LHCN-M2 (cell line): ENCODE results near the gene GPR119. TPM values are rescaled to one million over a fixed set of nuclear protein-coding genes. Genes with fewer than 3 reads are reported as not detected.
A peak's percentile ranks its signal among the peaks of the same experiment; 100 is the strongest.
"Not testable (repeated sequence)": the region's sequence is repeated elsewhere in the genome, so short reads cannot be mapped to it uniquely, and the experiment has no call there.

Experiments
- DNase-seq: peaks from one replicate; pipeline ENCODE4 v3.0.0-alpha.2; 2012; ENCODE audit warnings: low read depth
- polyA plus RNA-seq: library from polyadenylated mRNA; unstranded; fragments of >200 nt; gene quantifications from one replicate; pipeline ENCODE4 v1.2.1, GENCODE V29; 2012; ENCODE audit warnings: missing spikeins
- total RNA-seq: library from RNA; depleted of rRNA; stranded (reverse); fragments of >200 nt; gene quantifications from 2 replicates; pipeline ENCODE4 v1.2.3, GENCODE V29; 2014; rRNA removed

GPR119 gene
- total RNA-seq = not detected in 2 replicates
- polyA plus RNA-seq = not detected

DNA sequence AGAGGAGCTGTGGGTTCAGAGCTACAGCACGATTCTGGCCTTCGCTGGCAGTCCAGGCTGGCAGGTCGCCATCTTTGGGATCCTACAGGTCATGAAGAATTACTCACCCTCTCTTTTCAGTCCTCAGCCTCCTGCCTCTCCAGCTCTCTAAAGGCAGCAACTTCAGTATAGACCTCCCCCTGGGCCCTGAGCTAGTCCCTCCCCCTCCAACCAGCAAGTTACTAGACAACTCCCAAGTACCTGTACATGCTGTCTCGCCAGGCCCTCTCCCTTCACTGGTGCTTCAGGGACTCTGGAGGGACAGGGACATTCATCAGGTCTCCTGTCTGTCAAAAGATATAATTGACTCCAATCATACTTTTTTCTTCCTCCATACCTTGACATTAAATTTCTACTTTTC, at the start of gene GPR119:
Gene GPR119 (minus strand): TSS at position 155 of the 400 bp plus-strand sequence. CDS start 227 bp downstream, outside the sequence.
- no peak for DNase-seq

DNA sequence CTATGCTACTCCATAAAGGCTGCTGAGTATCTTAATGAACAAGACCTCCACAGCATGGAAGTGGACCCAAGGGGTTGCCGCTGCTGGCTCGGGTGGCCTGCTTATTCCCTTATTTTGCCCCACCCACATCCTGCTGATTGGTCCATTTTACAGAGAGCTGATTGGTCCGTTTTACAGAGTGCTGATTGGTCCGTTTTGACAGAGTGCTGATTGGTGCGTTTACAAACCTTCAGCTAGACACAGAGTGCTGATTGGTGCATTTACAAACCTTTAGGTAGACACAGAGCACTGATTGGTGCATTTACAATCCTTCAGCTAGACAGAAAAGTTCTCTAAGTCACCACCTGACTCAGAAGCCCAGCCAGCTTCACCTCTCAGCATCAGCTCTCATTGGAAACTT, 43.8 kb upstream of the GPR119 start:
- DNase-seq = not testable (repeated sequence)

GRCh38 chrX:130426531-130426930, 41.1 kb upstream of the GPR119 start:
- DNase-seq = no peak

- no peak for DNase-seq
Observed at GRCh38 chrX:130419263-130419662, 33.8 kb upstream of the GPR119 start.

DNA sequence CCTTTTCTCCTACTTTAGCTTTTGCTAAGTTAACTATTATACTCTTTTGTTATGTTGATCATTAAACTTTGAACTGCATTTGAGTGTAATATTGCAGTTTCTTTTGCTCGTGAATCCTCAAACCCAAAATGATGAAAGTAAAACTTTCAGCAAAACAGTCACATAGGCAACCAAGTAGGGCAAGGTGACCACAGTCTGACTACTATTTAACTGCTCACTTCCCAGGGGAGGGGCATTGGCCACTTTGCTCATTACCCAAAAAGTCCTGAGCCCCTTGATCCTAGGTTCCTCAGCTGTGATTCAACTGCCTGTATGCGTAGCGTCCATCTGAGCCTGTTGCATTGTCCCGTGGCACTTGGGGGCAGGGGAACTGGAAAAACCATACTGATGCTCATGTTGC, 33.3 kb upstream of the GPR119 start:
- no peak for DNase-seq

DNA sequence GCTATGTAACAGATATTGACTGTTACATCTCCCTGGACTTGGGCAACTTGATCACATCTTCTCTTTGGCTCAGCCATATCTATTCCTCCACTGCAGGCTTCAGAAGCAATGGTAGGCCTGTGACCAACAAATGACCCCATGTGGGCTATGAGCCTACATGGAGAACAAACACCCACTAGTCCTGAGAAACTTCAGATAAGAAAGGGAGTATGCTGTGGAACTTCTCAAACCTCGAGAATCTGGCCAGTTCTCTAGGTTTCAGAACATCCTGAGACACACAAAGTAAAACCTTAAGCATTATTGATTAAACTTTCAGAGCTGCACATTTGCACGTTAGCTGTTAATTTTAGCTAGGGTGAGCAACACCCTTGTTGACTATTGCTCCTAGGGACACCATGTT, 32.6 kb upstream of the GPR119 start:
- no peak for DNase-seq

- no peak for DNase-seq
Observed at GRCh38 chrX:130416785-130417184, 31.3 kb upstream of the GPR119 start.

DNA sequence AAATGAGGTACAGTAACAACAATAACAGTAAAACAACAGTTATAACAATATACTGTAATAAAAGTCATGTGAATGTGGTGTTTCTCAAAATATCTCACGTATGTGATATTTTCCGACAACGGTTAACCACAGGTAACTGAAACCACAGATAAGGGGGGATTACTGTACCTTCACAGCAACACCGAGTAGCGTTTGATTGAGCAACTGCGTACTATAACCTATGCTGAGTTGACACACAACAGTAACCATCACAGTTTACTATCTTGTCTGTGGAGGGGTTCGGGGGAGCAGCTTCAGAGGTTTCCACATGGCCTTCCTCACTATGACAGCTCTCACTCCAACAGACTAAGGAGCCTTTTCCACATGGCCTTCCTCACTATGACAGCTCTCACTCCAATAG, 29.7 kb upstream of the GPR119 start:
- no peak for DNase-seq

DNA sequence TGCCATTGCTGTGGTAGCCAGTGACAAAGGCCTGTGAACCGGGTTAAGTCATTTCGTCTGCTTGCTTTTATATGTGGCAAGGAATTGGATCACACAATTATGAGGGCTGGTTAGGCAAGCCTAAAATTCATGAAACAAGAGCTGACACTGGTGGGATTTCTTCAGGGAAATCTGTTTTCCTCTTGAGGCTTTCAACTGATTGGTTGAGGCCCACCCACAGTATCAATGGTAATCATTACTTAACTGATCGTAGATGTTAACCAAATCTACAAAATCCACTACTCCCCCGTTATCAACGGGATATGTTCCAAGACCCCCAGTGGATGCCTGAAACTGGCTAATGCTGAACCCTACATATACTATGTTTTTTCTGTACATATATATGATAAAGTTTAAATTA, 29.3 kb upstream of the GPR119 start:
- no peak for DNase-seq

GRCh38 chrX:130413415-130413814, 27.9 kb upstream of the GPR119 start:
- no peak for DNase-seq

GRCh38 chrX:130402208-130402684, 16.8 kb upstream of the GPR119 start:
- DNase-seq = no peak

GRCh38 chrX:130401415-130402207, 16.1 kb upstream of the GPR119 start, which contains the start of gene RBMX2:
Gene RBMX2, plus strand, starts transcription at chrX:130401987. Its CDS starts 46 bp downstream, at chrX:130402033.
- peak; percentile 60 for DNase-seq

DNA sequence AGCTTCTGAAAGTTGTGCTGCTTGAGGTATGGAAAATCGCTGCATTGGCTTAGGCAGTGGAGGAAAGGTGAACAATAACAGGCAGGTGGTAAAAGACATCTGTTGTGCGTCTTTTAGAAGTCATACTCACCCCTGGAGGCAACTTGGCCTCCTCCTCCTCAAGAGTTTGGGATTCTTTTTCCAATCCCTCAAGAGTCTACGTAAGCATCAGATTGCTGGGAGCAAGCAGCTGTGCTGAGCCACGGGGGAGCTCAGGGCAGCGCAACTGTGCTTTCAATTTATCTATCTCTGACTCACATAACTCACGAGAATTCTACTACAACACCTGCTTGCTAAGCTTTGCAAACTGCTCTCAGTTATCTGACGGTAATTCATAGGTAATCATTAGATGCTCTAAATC, 9.9 kb upstream of the GPR119 start:
- peak; percentile 27 for DNase-seq

DNA sequence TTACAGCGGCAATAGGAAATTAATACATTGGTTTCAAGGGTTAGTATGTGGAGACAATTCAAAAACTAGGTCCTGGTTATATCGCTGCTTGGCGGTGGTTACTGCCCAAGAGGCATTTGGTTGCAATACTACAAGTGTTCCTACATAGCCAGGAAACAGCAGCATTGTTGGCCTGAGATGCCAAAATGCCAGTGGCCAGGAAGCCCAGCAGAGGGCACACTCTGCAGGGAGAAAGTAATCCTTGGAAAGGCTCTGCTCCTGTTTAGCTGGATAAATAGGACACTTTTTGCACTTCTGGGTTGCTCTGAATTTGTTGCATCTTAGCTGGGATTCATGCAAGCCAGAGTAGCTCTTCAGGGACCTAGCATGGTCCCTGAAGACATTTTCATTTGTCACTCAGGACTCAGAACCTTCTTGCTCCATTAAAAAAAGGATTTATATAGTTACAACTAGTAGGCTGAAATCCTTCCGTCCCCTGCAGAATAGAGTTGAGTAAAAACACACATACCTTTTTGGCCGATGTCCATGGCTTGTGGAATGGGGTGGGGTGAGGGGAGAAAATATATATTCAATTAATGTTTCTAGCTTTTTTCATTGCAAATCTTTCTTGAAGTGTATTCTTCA, 8.1 kb upstream of the GPR119 start:
- DNase-seq = peak; percentile 38

- DNase-seq = no peak
Observed at GRCh38 chrX:130386408-130386808, 934 bp upstream of the GPR119 start.

DNA sequence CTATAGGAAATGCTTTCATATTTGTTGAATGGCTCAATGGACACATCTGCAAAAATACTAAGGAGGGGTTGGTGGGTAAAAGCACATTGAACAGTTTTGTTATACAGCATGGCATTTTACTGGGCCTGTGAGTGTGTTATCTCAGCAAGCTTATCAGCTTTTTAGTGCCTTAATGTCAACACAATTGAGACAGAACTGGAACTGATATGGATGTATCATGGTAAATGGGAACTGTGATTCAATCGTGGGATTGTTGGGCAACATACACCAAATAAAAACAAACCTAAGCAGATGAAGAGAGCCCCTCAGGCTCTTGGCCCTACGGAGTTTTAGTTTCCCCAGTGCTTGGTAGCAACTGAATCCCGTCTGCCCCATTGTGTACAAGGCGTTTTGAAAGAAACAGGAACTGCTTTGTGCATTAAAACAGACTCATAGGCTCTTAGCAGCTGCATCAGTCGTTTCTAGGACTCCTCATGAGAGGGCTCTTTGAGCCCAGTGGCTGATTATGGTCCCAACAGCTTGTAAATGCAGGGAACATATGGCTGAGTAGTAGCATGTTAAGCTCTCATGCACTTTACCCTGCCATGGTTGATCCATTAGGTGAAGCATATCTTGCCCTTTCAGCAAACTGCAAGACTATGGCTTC, 7.3 kb downstream of the GPR119 start:
- DNase-seq = no peak

DNA sequence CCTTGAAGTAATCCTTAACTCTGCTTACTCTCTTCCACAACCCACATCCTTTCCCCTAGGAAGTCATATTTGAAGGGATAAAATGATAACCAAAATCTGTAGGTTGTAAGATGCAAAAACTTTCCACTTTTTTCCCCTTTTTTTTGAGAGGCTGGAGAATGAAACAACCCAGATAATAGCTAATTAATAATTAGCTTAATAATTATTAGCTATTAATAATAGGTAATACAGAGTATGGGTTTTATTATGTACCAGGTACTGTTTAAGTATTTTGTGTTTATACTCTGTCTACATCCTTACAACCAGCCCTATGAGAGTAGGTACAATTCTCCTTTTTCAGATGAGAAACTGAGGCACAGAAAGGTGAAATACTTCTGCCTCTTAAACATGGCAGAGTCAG, 9.4 kb downstream of the GPR119 start:
- no peak for DNase-seq

GRCh38 chrX:130352050-130352449, 33.4 kb downstream of the GPR119 start:
- not testable (repeated sequence) for DNase-seq

GRCh38 chrX:130351567-130351966, 33.9 kb downstream of the GPR119 start:
- no peak for DNase-seq

DNA sequence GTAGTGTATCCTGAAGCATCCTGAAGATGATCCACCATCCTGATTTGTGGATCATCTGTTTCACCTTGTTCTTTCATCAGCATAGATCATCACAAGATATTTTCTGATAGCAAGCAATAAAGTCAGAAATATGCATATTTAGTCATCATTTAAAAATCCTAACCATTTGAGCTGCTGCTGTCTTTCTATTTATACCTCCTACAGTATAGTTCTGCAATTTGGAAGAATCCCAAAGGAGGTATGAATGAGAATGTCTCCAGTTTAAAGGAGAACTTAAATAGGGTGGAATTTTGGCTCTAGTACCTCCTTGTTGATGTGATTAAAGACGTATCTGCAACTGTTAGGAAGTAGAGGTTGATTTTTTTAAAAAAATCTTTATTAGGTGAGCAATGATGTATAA, 38.2 kb downstream of the GPR119 start:
- no peak for DNase-seq

DNA sequence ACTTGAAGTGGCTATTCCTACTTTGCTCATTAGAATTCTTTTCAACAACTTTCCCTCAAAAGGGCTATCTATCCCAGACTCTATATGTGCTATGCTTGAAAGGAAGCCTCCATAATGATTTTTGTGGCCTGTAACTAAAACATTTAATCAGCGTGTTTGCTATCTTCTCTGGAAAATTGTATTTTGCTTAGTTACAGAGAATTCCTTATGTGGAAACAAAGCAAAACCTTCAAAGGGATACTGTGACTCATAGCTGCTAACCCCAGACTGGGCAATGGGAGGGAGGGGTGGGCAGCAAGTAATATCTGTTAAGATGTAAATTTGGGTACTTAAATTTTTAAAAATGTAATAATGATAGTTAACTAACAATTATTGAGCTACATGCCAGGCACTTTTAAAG, 42.1 kb downstream of the GPR119 start:
- DNase-seq = no peak

DNA sequence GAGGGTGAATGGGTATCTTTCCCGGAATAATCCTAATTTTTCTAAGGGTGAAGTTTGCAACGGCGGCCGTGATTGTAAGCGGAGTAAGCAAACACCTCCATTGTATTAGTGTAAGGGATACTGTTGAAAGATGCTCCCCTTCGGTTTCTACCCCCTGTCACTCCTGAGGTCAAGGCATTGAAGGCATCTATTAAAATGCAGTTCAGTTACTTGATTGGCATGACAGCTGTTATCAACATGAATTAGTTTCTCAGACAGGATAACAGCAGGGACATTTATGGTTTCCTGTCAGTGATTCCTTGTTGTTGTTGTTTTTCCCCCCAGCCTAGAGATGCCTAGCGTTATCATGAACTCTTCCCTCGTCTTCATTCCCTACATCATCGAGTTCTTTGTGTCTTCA, 45.2 kb downstream of the GPR119 start:
- peak; percentile 57 for DNase-seq
